Esophagus (tissue), 2 donors: ENCODE results near the gene LRRIQ3. TPM values are rescaled to one million over a fixed set of nuclear protein-coding genes. Genes with fewer than 3 reads are reported as not detected.
"Not testable (repeated sequence)": the region's sequence is repeated elsewhere in the genome, so short reads cannot be mapped to it uniquely, and the experiment has no call there.

Experiments
- H3K27ac ChIP-seq, 2 donors: one replicate each; pipeline ENCODE4 v1.5.1; 2013; ENCODE audit warnings: low read depth in 2 of 2, mild to moderate bottlenecking in 2 of 2, inconsistent platforms in 1 of 2, low read length in 1 of 2, moderate library complexity in 1 of 2
- H3K27me3 ChIP-seq, 2 donors: one replicate each; pipeline ENCODE4 v1.6.1; 2013; ENCODE audit warnings: low read length in 2 of 2, control low read depth in 1 of 2, mild to moderate bottlenecking in 1 of 2; ENCODE audit not compliant: insufficient read depth in 2 of 2, control insufficient read depth in 1 of 2
- H3K36me3 ChIP-seq, 2 donors: one replicate each; pipeline ENCODE4 v1.6.1; 2013; ENCODE audit warnings: low read length in 1 of 2; ENCODE audit not compliant: control insufficient read depth in 2 of 2, insufficient read depth in 2 of 2
- H3K4me1 ChIP-seq, 2 donors: one replicate each; pipeline ENCODE4 v1.6.1; 2013; ENCODE audit warnings: low read length in 1 of 2; ENCODE audit not compliant: control insufficient read depth in 2 of 2, insufficient read depth in 2 of 2
- H3K4me3 ChIP-seq, 2 donors: one replicate each; pipeline ENCODE4 v1.5.1; 2013; ENCODE audit warnings: low read length in 2 of 2, mild to moderate bottlenecking in 2 of 2, low read depth in 1 of 2, moderate library complexity in 1 of 2
- H3K9me3 ChIP-seq, 2 donors: one replicate each; pipeline ENCODE4 v1.6.1; 2013; ENCODE audit warnings: mild to moderate bottlenecking in 2 of 2, low read depth in 1 of 2, low read length in 1 of 2, moderate library complexity in 1 of 2; ENCODE audit not compliant: control insufficient read depth in 2 of 2, insufficient read depth in 1 of 2
- WGBS, 2 donors: extraction: QIAGEN DNeasy Blood & Tissue Kit; methylation state at CpG; one replicate each; pipeline ENCODE4 v1.1.7; 2013; 5-methylcytosine and 5-hydroxymethylcytosine counted together
- polyA plus RNA-seq, 2 donors: library from polyadenylated mRNA; stranded (reverse); fragments of 200-250 nt; gene quantifications; one replicate each; pipeline ENCODE4 v1.2.3, GENCODE V29; 2013
- donor health status: healthy with polysubstance abuse.
- donor health status: Bipolar disorder and iron deficiency.

Gene LRRIQ3
- polyA plus RNA-seq, 2 donors: 0.26 to 0.35 TPM

- Histone ChIP-seq H3K9me3 (no peaks in the 10 kb centered on the region), H3K27me3 (no peaks in the 10 kb centered on the region), H3K27ac (no peak overlapping the region), H3K4me3 (no peak overlapping the region), H3K4me1 (no peaks in the 10 kb centered on the region), H3K36me3 (no peaks in the 10 kb centered on the region)
- WGBS, 2 donors: 88 to 95% methylated on average over 1 of the region's 1 CpG
Measured at GRCh38 chr1:74215229-74215628, 17.3 kb upstream of the LRRIQ3 start.

DNA sequence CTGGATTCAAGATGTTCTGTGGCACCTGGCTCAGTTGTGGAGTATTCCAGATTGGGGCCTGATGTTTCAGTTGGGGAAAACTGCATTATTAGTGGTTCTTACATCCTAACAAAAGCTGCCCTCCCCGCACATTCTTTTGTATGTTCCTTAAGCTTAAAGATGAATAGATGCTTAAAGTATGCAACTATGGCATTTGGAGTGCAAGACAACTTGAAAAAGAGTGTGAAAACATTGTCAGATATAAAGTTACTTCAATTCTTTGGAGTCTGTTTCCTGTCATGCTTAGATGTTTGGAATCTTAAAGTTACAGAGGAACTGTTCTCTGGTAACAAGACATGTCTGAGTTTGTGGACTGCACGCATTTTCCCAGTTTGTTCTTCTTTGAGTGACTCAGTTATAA lies 7.3 kb upstream of the LRRIQ3 start:
- H3K36me3 ChIP-seq: peaks cover 0 to 3% of the 10 kb centered on the region in 2 donors
- H3K9me3 ChIP-seq: no peaks in the 10 kb centered on the region
- WGBS, 2 donors: 79 to 85% methylated on average over 2 of the region's 2 CpGs
- no peaks in the 10 kb centered on the region for H3K27me3 ChIP-seq
- H3K27ac ChIP-seq: no peak overlapping the region
- H3K4me1 ChIP-seq: no peaks in the 10 kb centered on the region
- no peak overlapping the region for H3K4me3 ChIP-seq

DNA sequence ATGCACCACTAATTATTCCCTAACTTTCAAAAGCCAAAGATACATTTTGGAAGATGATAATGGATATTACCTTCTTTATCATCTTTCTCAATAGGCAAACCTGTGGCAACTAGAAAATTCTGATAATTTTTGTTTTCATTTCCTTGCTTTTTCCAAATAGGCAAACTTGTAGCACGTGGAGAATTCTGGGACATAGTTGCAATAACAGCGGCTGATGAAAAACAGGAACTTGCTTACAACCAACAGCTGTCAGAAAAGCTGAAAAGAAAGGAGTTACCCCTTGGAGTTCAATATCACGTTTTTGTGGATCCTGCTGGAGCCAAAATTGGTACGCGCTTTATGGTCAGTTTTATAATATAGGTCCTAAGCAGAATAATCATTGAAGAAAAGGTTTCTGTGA lies 1.5 kb upstream of the LRRIQ3 start:
- WGBS, 2 donors: 80 to 85% methylated on average over 5 of the region's 5 CpGs
- Histone ChIP-seq H3K36me3 (peaks cover 0 to 1% of the 10 kb centered on the region in 2 donors), H3K27me3 (no peaks in the 10 kb centered on the region), H3K4me1 (no peaks in the 10 kb centered on the region), H3K27ac (no peak overlapping the region), H3K9me3 (no peaks in the 10 kb centered on the region), H3K4me3 (no peak overlapping the region)

DNA sequence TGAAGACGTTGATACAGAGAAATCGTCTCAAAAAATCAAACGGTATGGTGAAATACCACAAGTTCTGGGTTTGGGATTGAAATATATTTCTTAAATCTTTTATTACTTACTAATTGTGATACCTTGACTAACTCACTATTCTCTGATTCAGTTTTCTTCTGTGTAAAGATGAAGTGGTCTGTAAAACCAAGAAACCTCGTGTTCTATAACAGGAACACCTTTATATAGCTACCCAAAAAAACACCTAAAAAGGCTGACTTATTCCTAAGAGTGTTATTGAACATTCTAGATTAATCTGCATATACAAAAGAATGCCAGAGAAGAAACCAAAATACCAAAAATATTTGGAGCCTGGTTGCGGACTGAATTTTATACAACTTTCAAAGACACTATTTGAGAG lies 721 bp downstream of the LRRIQ3 start:
- Histone ChIP-seq H3K4me1 (no peaks in the 10 kb centered on the region), H3K9me3 (no peaks in the 10 kb centered on the region), H3K27me3 (no peaks in the 10 kb centered on the region), H3K27ac (no peak overlapping the region), H3K4me3 (peak overlapping the region in 1 of 2 donors; percentile 87), H3K36me3 (no peaks in the 10 kb centered on the region)
- WGBS, 2 donors: 77 to 80% methylated on average over 5 of the region's 5 CpGs

DNA sequence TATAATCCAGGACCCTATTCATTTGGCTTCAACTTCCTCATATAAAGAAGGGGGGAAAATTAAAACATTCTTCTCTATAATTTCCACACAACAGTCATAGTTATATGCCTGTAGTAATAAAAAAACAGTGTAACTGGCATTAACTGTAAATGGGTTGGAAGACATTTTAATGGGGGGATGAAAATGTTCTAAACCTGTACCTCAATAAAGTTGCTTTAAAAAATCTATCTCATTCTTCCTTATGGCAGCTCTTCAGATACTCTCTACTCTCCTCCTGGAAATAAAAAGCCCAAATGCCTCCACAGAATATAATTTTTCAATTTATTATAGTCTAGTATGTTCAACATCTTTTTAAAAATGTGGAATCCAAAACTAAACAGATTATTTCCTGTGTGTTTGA lies 2.6 kb downstream of the LRRIQ3 start:
- Histone ChIP-seq H3K27me3 (no peaks in the 10 kb centered on the region), H3K27ac (no peak overlapping the region), H3K4me3 (no peak overlapping the region), H3K36me3 (no peaks in the 10 kb centered on the region), H3K9me3 (no peaks in the 10 kb centered on the region), H3K4me1 (no peaks in the 10 kb centered on the region)

GRCh38 chr1:74193908-74194307 lies 4.1 kb downstream of the LRRIQ3 start:
- 33% methylated on average over 2 of the region's 2 CpGs for WGBS, 2 donors

DNA sequence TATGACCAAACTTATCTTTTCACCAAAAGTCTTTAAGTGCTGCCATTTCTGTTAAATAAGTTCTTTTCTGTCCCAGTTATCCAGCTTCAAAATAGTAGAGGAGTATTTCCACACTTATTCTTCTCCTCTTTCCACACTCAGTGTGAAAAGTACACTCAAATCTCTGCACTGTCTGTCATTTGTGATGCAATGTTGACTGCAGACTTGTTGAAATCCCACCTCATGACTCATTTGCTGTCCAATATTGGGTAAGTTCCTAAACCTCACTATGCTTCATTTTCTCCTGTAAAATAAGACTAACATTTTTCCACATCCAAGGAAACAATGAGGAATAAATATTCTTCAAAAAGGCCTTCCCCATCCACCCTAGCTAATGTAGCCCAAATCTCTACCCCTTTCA lies 17.5 kb downstream of the LRRIQ3 start:
- Histone ChIP-seq H3K27ac (no peak overlapping the region), H3K9me3 (no peaks in the 10 kb centered on the region), H3K4me1 (no peaks in the 10 kb centered on the region), H3K36me3 (no peaks in the 10 kb centered on the region), H3K4me3 (no peak overlapping the region), H3K27me3 (no peaks in the 10 kb centered on the region)

More at GRCh38 chr1:74193908-74194307, 4.1 kb downstream of the LRRIQ3 start:
- Histone ChIP-seq H3K4me3 (no peak overlapping the region), H3K27me3 (no peaks in the 10 kb centered on the region), H3K27ac (no peak overlapping the region), H3K36me3 (no peaks in the 10 kb centered on the region), H3K4me1 (no peaks in the 10 kb centered on the region), H3K9me3 (no peaks in the 10 kb centered on the region)

DNA sequence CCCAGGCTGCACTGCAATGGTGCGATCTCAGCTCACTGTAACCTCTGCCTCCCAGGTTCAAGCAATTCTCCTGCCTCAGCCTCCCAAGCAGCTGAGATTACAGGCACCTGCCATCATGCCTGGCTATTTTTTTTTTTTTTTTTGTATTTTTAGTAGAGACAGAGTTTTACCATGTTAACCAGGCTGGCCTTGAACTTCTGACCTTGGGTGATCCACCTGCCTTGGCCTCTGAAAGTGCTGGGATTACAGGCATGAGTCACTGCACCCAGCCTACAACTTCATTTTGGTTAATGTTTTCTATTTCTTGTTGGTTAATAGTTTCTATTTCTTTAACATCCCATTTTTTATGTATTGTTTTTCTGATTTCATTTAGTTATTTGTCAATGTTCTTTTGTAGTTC lies 23.6 kb downstream of the LRRIQ3 start:
- 81 to 90% methylated on average over 1 of the region's 1 CpG for WGBS, 2 donors
- not testable (repeated sequence) for H3K4me3 ChIP-seq, H3K27me3 ChIP-seq, H3K36me3 ChIP-seq, H3K9me3 ChIP-seq, H3K27ac ChIP-seq, H3K4me1 ChIP-seq

- no peak overlapping the region for H3K4me3 ChIP-seq
- 71% methylated on average over 5 of the region's 5 CpGs for WGBS, 2 donors
- H3K36me3 ChIP-seq: no peaks in the 10 kb centered on the region
- H3K9me3 ChIP-seq: no peaks in the 10 kb centered on the region
- no peaks in the 10 kb centered on the region for H3K27me3 ChIP-seq
- no peak overlapping the region for H3K27ac ChIP-seq
- H3K4me1 ChIP-seq: no peaks in the 10 kb centered on the region
Measured at GRCh38 chr1:74162333-74162732, 35.6 kb downstream of the LRRIQ3 start.

DNA sequence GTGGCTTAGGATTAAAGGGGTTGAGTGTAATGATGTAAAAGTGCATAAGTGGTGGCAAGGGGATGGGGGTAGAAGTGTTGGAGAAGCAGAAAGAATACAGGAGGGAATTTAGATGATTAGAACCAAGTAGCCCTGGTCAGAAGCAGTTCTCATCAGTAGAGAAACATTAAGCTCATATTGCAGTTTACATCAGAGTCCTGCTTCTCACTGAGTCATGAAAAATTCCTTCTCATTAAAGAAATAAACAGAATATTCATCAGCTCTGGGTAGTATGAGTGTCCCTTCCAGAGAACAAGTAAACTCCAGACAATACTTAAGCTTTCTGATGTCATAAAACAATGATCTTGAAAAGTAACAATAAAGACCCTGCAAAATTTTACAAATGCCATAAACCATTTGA lies 36.5 kb downstream of the LRRIQ3 start:
- Histone ChIP-seq H3K36me3 (no peaks in the 10 kb centered on the region), H3K4me1 (no peaks in the 10 kb centered on the region), H3K4me3 (no peak overlapping the region)

More for the DNA sequence above, 36.5 kb downstream of the LRRIQ3 start:
- Histone ChIP-seq H3K27me3 (no peaks in the 10 kb centered on the region), H3K9me3 (no peaks in the 10 kb centered on the region), H3K27ac (no peak overlapping the region)
